ENCODE measurements around the gene ADARB1.

DNA sequence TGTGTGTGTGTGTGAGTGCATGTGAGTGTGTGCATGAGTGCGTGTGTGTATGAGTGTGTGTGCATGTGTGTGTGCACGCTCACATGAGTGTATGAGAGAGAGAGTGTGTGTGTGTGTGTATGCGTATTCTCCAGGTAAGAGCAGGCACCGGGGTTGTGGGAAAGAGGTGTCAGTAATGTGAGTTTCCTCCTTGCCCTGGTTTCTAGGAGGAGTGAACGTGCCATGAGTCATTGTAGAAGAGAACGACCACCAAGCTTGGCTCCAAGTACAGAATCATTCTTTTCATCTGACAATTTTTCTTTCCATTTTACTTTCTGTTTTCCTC, 134.2 kb downstream of the ADARB1 start:
- TF ChIP-seq POLR2A (IDR thresholded peaks at IDR 0.05): no peak
- no peak for TF ChIP-seq CTCF (IDR thresholded peaks at IDR 0.05)
- TF ChIP-seq EP300 (IDR thresholded peaks at IDR 0.05; ENCODE audit: low read depth): no peak
- TF ChIP-seq POLR2AphosphoS5 (IDR thresholded peaks at IDR 0.05): no peak

All from transverse colon (tissue), 4 donors.